Ovary (tissue), 9 donors: ENCODE measurements around the gene PHPT1. TPM values are rescaled to one million over a fixed set of nuclear protein-coding genes. Genes with fewer than 3 reads are reported as not detected.

Source experiments
- DNase-seq, 5 donors: peaks; one replicate each; pipeline ENCODE4 v3.0.0-alpha.2; 2019 to 2020
- H3K27ac ChIP-seq, 2 donors: fragments of 200-600 bp; one replicate each; pipeline versions ENCODE4 v1.5.1 to v1.8.0; 2019 to 2022
- H3K27me3 ChIP-seq: fragments of 200-600 bp; one replicate; pipeline ENCODE4 v1.8.0; 2022
- H3K36me3 ChIP-seq: fragments of 200-600 bp; sonication (generic); one replicate; pipeline ENCODE4 v1.5.1; 2019
- H3K4me1 ChIP-seq: one replicate; pipeline ENCODE4 v1.8.1; 2013; ENCODE audit warnings: mild to moderate bottlenecking, moderate library complexity; ENCODE audit not compliant: insufficient read depth
- H3K4me3 ChIP-seq: fragments of 200-600 bp; sonication (generic); one replicate; pipeline ENCODE4 v1.5.1; 2017
- H3K9me3 ChIP-seq, 2 donors: fragments of 200-600 bp in 1 of 2; sonication (generic) in 1 of 2; one replicate each; pipeline versions ENCODE4 v1.5.1 to v1.8.1; 2013 to 2019; ENCODE audit warnings: mild to moderate bottlenecking in 1 of 2, moderate library complexity in 1 of 2
- EP300 ChIP-seq: sonication (generic); formaldehyde crosslinking; IDR thresholded peaks from one replicate; pipeline ENCODE4 v1.6.1; 2017; ENCODE audit warnings: antibody characterized with exemption
- POLR2A ChIP-seq: fragments of 450-650 bp; IDR thresholded peaks from one replicate; pipeline ENCODE4 v1.6.1; 2017; ENCODE audit warnings: antibody characterized with exemption, mild to moderate bottlenecking, moderate library complexity
- WGBS, 3 donors: extraction: QIAGEN DNeasy Blood & Tissue Kit in 1 of 3; methylation state at CpG; one replicate each; pipeline versions ENCODE4 v1.1.5 to v1.1.7; 2013 to 2017; 5-methylcytosine and 5-hydroxymethylcytosine counted together
- intact Hi-C, 4 donors: fragments of 100-400 bp; cut with DNase I; formaldehyde crosslinking; loops; one replicate each; pipeline versions ENCODE4 v1.11.0 to v1.15.1; 2022 to 2023
- polyA plus RNA-seq, 2 donors: library from polyadenylated mRNA; stranded (reverse); fragments of 200-250 nt in 1 of 2; fragments of 350-450 nt in 1 of 2; fragmentation: Illumina TruSeq in 1 of 2; extraction: RNeasy Lipid Tissue Mini Kit (QIAGEN cat#74804) in 1 of 2; gene quantifications; one replicate each; pipeline ENCODE4 v1.2.3, GENCODE V29; 2013 to 2014
- total RNA-seq, 7 donors: library from RNA; depleted of rRNA in 2 of 7; stranded (reverse); fragments of >200 nt in 2 of 7; fragmentation: NEBNext Ultra II Directional in 3 of 7; extraction: Animal tissue kit (Norgen Biotek cat#: 25700) in 3 of 7; gene quantifications; one replicate each; pipeline versions ENCODE4 v1.1.0 to v1.2.4, GENCODE V29; 2016 to 2023
- TF ChIP-seq, protein P1 (sequence below), 3 donors: fragments of 450-650 bp in 2 of 3; fragments of 200-600 bp in 1 of 3; IDR thresholded peaks; one replicate each; pipeline versions ENCODE4 v1.5.1 to v1.8.0; 2016 to 2022; ENCODE audit warnings: antibody characterized with exemption in 3 of 3, mild to moderate bottlenecking in 1 of 3
- donor health status: DM: no; HTN: no; CAD: no; lungs with moderate emphysema.
- donor health status: DM: no; HTN: no; CAD: no.
- donor health status: Bipolar disorder and iron deficiency.
- donor health status: DM: yes; HTN: yes; CAD: no.
- donor health status: DM: no; HTN: no; CAD: no.
- donor health status: DM: yes; HTN: yes; CAD: no.

The PHPT1 gene
- total and polyA plus RNA-seq, 9 donors, result 18.1 to 132 (median 76.8) TPM

DNA sequence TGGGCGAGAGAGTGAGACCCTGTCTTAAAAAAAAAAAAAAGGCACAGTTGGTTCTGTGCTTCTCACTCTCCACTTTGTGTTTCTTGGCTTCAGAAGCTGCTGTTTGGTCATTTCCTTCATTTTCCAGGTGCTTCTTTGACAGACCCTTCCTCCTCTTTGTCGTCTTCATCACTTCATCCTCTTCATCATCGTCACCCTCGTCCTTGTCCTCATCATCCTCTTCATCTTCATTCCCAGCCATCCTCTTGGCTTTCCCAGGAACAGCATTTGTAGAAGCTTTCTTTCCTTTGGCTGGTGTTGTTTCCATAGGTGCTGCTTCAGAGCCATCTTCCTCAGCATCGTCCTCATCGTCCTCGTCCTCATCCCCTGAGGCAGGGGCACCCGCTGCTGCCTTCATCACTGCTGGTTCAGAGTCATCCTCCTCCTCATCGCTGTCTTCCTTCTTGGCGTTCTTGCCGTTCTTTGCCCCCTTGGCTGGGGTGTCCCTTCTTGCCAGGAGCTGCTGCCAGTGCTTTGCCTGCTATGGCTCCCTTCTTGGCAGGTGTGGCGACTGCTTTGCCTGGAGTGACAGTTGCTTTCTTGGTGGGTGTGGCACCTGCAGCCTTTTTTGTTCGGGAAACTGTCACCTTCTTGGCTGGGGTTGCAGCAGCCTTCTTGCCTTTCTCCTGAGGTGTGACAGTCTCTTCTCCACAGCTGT lies 34.3 kb upstream of the PHPT1 start:
- no peaks in the 10 kb centered on the region for H3K27me3 ChIP-seq
- intact Hi-C loops, result no loop called here
- H3K4me3 ChIP-seq, result no peak overlapping the region
- H3K4me1 ChIP-seq, result no peaks in the 10 kb centered on the region
- no peak for DNase-seq
- 90 to 92% (median 90%) methylated on average over 13 of the region's 13 CpGs for WGBS, 3 donors
- H3K27ac ChIP-seq, result no peak overlapping the region
- TF ChIP-seq POLR2A (no peak), EP300 (no peak)
- TF ChIP-seq, protein P1, sequence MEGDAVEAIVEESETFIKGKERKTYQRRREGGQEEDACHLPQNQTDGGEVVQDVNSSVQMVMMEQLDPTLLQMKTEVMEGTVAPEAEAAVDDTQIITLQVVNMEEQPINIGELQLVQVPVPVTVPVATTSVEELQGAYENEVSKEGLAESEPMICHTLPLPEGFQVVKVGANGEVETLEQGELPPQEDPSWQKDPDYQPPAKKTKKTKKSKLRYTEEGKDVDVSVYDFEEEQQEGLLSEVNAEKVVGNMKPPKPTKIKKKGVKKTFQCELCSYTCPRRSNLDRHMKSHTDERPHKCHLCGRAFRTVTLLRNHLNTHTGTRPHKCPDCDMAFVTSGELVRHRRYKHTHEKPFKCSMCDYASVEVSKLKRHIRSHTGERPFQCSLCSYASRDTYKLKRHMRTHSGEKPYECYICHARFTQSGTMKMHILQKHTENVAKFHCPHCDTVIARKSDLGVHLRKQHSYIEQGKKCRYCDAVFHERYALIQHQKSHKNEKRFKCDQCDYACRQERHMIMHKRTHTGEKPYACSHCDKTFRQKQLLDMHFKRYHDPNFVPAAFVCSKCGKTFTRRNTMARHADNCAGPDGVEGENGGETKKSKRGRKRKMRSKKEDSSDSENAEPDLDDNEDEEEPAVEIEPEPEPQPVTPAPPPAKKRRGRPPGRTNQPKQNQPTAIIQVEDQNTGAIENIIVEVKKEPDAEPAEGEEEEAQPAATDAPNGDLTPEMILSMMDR (IDR thresholded peaks at IDR 0.05), result no peak
- H3K36me3 ChIP-seq, result no peaks in the 10 kb centered on the region
- H3K9me3 ChIP-seq, result no peaks in the 10 kb centered on the region

- 0 to 59% (median 35%) methylated on average over 1 of the region's 1 CpG for WGBS, 3 donors
- no peak for TF ChIP-seq EP300
- TF ChIP-seq, protein P1 (IDR thresholded peaks at IDR 0.05), result no peak
- no peak for TF ChIP-seq POLR2A
- intact Hi-C loops, result no loop called here
These were observed 33.8 kb upstream of the PHPT1 start for GRCh38 chr9:136815422-136815782.

DNA sequence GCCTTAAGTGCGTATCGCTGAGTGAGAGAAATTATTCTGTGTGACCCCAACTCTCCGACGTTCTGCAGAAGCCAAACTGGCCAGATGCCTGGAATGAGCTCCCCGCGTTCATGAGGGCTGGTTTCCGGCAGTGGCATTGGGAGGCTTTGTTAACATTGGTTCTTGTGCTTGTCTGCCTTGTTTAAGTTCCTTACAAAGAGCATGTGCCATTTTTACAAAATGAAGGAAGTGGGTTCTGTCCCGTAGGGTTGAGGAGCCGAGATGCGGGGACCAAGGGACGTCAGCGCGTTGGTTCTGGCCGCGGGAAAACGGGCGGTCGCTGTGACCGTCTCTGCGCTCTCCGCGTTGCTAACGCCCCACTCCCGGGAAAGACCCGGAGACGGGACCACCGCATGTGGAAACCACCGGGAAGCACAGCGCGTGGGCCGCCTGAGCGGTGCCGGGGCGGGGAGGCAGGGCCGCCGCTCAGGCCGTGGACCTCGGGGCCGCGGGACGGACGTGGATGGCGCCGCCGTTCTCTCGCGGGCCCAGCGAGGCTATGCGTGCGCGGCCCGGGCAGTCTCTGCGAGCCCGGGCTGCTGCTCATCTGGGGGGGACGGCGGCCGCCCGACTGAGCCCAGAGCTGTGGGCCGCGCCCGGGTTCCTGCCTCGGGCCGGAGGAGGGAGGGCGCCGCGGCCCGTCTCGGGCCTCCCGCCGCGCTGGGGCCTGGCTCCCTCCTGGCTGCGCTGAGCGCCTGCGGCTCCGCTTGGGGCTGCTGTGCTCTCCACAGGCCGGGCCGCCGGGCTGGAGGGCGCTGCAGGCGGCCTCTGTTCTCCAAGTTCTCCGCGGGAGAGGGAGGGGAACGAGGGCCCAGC lies 28.0 kb upstream of the PHPT1 start:
- Histone ChIP-seq H3K27me3 (no peaks in the 10 kb centered on the region), H3K36me3 (no peaks in the 10 kb centered on the region), H3K27ac (peak overlapping the region; percentile 4 to 40), H3K9me3 (no peaks in the 10 kb centered on the region), H3K4me1 (peaks cover 3% of the 10 kb centered on the region), H3K4me3 (peak overlapping the region; percentile 21)
- 9 to 21% (median 13%) methylated on average over 58 to 83 of the region's 83 CpGs for WGBS, 3 donors
- peak in 4 of 5 donors; percentile 17 to 68 (median 42) for DNase-seq
- TF ChIP-seq EP300 (no peak), POLR2A (no peak)
- TF ChIP-seq, protein P1 (IDR thresholded peaks at IDR 0.05), result no peak
- intact Hi-C loops, result no loop called here

More at GRCh38 chr9:136815422-136815782, 33.8 kb upstream of the PHPT1 start:
- Histone ChIP-seq H3K4me3 (no peak overlapping the region), H3K36me3 (no peaks in the 10 kb centered on the region), H3K4me1 (no peaks in the 10 kb centered on the region), H3K27ac (no peak overlapping the region), H3K27me3 (no peaks in the 10 kb centered on the region), H3K9me3 (no peaks in the 10 kb centered on the region)
- no peak for DNase-seq

DNA sequence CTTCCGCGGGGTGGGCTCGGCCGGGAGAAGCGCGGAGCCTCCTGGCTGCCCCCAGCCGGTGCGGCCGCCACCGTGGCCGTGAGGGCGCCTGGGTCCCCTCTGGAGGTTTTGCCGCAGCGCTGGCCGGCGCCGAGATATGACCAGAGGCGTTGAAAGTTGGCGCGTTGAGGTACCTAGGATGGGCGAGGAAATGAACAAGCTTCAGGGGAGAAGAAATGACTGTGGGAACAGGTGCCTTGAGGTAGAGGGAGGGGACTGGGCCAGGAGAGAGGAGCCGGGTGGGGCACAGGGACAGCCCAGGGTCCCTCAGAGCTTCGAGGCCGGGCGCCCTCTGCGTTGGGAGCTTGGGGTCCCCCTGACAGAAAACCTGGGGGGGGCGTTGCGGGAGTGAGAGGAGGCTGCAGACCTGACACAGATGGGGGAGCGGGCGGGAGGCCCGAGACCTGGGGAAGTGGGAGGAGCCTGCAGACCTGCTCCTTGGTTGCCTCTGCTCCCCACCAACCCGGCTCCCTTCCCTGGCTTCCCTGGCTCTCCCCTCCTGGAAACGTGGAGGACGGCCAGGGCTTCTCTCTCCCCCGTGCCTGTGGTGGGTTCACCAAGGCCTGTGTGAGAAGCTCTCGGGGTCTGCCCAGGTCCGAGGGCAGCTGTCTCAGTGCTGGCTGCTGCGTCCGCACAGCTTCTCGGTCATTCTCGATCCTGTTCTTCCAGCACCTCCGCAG lies 27.2 kb upstream of the PHPT1 start:
- Histone ChIP-seq H3K4me3 (peak overlapping the region; percentile 21), H3K27me3 (no peaks in the 10 kb centered on the region), H3K27ac (peak overlapping the region in 1 of 2 donors; percentile 40), H3K9me3 (no peaks in the 10 kb centered on the region), H3K4me1 (peaks cover 3% of the 10 kb centered on the region), H3K36me3 (no peaks in the 10 kb centered on the region)
- TF ChIP-seq POLR2A (no peak), EP300 (no peak)
- TF ChIP-seq, protein P1 (IDR thresholded peaks at IDR 0.05), result no peak
- WGBS, 3 donors, result 60 to 71% (median 64%) methylated on average over 42 of the region's 42 CpGs
- peak in 4 of 5 donors; percentile 8 to 48 (median 35) for DNase-seq
- intact Hi-C loops, result no loop called here
